ENCODE results near the gene CTSZ.

- TF ChIP-seq, protein P1, sequence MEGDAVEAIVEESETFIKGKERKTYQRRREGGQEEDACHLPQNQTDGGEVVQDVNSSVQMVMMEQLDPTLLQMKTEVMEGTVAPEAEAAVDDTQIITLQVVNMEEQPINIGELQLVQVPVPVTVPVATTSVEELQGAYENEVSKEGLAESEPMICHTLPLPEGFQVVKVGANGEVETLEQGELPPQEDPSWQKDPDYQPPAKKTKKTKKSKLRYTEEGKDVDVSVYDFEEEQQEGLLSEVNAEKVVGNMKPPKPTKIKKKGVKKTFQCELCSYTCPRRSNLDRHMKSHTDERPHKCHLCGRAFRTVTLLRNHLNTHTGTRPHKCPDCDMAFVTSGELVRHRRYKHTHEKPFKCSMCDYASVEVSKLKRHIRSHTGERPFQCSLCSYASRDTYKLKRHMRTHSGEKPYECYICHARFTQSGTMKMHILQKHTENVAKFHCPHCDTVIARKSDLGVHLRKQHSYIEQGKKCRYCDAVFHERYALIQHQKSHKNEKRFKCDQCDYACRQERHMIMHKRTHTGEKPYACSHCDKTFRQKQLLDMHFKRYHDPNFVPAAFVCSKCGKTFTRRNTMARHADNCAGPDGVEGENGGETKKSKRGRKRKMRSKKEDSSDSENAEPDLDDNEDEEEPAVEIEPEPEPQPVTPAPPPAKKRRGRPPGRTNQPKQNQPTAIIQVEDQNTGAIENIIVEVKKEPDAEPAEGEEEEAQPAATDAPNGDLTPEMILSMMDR (IDR thresholded peaks at IDR 0.05), result no peak
- TF ChIP-seq POLR2A (IDR thresholded peaks at IDR 0.05), result no peak
Observed at GRCh38 chr20:59002388-59002787, 4.7 kb downstream of the CTSZ start.
